COLO668 (cell line): ENCODE measurements around the gene KIAA1614.

Experiments used
- DNase-seq: peaks from one replicate; lab custom pipeline; 2025; ENCODE audit not compliant: unreplicated experiment; lab: John Stamatoyannopoulos, UW

KIAA1614 gene

DNA sequence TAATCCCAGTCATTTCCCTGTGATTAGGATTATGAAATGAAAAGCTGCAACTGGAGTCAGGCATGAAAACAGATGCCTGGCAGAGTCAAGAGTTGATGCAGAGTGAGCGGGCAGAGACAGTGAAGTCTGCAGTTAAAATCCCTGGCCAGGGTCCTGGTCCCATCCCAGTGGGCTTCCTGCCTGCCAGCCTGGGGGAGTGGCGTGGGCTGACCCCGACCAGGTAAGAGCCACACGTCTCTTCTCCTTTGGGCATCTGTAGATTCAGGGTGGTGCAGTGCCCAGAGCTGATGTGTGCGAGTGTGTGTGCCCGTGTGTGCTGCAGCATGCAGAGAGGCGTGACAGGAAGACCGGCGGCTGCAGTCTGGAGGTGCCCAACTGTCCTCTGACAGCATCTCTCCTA, 6.2 kb upstream of the KIAA1614 start:
- no peak for DNase-seq

GRCh38 chr1:180907313-180908055, 5.2 kb upstream of the KIAA1614 start:
- DNase-seq = no peak

DNA sequence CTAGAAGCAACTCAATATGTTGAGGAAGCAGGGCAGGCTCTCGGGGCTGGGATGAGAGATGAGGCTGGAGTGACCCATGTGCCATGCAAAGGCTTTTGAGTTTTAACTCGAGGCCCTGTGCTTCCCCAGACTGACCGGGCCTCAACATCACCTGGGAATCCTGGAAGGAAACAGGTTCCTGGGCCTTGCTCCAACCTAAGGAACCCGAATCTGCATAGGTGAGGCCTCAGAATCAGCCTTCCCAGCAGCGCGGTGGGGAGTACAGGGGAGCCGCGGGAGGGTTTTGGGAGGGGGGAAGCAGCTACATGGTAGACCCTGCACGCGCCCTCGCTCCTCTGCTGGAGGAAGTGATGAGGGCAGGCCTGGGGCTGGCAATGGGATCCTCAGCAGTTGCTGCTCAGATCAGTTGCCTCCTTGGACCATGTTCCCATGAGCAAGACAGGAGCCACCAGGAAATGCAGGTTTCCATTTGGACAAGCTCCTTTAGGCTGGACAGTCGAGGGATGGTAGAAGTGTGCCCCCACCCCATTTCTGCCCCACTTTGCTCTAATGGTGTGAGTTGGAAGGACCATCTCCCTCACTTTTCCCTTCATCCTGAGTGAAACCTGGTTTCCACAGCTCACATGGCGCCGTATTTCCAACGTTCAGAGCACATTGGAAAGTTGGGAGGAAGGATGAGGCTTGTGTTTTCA, 4.5 kb upstream of the KIAA1614 start:
- DNase-seq = no peak

DNA sequence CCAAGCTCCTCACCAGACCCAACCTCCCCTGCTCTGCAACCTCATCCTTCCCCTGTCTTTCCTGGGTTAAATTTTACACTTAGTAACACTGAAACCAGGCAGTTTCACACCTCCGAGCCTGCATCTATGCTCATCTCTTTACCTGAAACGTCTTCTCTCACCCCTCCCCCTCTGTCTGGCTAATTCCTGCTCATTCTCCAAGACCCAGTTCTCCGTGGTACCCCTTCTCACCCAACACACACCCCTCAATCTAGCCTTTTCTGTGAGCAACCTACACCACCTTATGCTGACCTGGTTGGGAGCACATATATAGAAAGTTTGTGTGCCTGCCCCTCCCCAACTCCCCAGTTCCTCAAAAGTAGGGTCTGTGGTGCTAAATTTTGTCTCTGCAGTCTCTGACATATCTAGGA, 3.7 kb upstream of the KIAA1614 start:
- DNase-seq = no peak

GRCh38 chr1:180909462-180909976, 3.2 kb upstream of the KIAA1614 start:
- DNase-seq = no peak

DNA sequence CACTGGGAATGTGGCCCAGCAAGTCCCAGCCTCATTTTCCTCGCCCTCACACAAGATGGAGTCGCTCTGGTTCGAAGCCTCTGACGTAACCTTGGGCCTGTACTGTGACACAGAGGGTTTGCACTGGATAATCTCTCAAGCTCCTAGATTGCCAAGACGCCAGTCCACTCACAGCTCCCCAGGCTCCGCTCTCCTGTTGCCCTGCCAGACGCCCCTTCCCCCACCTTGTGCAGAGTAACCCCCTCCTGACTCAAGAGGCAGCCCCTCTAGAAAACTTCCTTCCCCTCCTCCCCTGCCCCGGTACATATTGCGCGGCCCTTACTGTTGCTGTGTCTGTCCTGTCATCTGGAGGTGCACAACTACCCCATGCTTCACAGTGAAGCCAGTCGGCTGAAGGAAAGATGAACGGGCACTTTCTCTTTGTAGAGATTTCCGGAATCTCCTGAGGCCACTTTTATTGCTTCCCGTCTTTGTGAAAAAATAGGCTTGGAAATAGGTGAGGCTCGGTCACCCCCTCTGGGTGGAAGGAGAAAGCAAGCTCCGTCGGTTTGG, 981 bp upstream of the KIAA1614 start:
- DNase-seq = no peak

DNA sequence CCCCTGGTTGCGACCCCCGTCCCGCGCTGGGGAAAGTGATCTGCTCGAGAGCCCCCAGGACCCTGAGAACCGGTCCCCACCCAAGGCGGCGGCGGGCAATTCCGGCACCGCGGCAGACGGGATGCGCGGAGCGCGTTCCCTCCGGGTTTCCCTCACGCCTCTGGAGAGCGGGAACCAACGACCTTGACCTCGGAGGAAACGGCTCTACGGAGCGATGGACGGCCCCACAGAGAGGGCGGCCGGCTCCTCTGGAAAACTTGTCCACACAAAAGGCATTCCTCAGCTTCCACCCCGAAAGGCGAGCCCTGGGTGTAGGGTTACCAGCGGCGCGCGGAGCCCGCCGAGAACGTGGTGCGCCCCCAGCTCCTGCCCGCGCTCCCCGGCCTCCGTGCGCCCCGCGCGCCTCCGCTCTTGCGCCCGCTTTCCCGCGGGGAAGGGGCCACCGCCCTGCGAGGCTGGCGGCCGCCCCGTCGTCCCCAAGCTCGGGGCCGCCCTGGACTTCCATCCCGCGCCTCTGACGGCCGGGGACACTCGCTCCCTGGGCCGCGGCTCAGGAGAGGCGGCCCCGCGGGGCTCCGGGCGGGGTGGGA, 391 bp upstream of the KIAA1614 start:
- peak; percentile 62 for DNase-seq

DNA sequence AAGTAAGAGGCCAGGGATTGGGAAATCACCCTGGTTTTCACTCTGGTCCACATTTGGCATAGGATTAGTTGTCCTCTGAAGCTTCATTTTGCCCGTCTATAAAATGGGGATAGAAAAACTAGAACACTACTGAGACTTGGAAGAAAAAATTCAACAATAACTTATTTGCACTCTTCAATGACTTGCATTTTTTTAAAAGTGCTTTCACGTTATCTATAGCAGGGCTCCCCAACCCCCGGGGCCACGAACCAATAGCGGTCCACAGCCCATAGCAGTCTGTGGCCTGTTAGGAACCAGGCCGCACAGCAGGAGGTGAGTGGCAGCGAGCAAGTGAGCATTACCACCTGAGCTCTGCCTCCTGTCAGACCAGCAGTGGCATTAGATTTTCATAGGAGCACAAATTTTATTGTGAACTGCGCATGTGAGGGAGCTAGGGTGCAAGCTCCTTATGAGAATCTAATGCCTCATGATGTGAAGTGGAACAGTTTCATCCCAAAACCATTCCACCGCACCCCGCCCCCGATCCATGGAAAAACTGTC, 2.8 kb downstream of the KIAA1614 start:
- DNase-seq = no peak

- DNase-seq = no peak
These were observed 3.5 kb downstream of the KIAA1614 start for GRCh38 chr1:180916012-180916770.

DNA sequence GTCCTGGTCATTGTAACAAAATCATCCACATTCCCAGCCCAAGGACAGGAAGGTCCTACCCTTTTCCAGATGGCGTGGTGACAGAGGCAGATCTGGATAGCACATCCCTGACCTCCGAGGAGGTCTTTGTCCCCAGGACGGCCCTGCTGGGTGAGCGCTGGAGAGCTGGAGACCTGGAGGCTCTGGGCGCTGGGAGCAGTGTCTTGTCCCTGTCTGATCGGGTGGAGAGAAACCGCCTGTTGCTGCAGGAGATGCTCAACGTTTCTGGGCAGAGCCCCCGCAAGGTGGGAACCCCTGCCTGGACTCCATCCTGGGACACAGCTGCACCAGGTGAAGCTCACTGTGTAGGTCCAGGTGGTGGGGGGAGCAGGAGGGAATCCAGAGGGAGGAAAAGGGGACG, 4.1 kb downstream of the KIAA1614 start:
- no peak for DNase-seq

DNA sequence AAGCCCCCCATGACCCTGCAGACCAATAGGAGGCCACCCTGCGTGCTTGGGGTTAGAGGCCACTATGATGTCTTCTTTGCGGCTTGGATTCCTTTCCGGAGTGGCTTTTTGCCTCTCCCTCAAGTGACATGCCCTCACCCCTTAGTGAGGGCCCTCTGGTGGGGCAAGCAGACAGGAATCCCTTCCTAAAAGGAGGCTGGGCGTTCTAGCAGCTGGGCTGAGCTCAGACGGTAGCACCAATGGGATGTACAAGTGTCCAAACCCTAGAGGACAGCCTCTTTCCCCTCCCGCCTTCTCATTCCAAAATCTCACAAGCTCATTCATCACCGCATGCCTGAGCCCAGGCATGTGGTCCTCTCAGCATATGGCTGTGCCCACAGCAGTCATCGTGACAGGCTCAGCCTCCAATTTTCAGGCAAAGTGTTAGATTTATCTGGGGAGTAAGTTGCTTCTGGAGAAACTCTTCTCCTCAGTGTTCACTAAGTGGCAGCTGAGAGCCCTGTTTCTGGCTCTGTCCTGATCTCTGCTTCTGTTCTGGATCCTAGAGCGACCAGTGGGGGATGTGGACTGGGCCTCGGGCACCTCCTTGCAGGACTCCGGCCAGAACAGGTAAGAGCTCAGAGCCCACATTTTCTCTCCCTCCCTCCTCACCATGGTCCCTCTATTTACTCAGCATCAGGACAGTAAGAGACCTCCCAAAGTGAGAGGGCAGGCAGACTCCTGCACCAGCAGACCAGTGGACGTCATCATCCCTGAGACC, 4.8 kb downstream of the KIAA1614 start:
- no peak for DNase-seq

- DNase-seq = peak; percentile 77
These were observed 5.8 kb downstream of the KIAA1614 start for GRCh38 chr1:180918519-180918918.

DNA sequence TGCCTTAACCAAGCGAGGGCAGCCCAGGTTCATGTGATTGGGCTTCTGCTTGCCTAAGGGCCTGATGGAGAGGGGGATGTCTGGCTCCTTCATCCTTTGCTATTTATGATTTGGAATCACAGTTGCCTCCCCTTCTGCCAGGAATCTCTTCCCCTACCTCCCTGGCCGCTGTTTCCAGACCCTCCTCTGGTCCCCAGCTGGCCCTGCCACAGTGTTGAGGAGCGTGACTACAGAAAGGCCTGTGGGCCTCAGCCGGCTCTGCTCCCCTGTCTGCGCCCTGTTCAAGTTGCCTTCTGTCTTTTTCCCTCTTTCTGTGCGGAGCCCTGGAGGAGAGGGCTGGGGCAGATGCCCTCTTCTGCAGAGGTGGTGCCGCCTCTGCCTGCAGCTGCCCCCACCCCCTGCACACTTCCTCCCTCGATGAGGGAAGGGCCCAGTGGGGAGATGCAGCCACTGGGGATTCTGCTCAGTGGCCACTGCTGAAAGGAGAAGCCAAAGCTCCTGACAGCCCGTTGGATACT, 6.5 kb downstream of the KIAA1614 start:
- no peak for DNase-seq

GRCh38 chr1:180920193-180920592, 7.5 kb downstream of the KIAA1614 start:
- no peak for DNase-seq

DNA sequence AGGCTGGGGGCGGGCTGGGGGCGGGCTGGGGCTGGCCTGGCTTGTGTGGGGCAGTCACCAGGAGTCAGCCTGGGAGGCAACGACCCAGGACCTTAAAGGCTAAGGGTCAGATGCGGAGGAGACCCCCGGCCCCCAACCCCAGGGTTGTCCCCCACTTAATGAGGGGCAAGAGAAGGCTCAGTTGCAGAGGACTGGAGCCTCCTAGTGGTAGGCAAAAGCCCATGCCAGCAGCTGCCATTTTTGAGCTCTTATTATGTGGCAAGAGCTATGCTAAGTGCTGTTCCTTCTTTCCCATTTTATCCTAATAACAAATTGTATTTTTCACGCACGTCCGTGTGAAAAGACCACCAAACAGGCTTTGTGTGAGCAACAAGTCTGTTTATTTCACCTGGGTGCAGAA, 8.0 kb downstream of the KIAA1614 start:
- no peak for DNase-seq

- no peak for DNase-seq
These were observed 8.7 kb downstream of the KIAA1614 start for GRCh38 chr1:180921386-180921785.

DNA sequence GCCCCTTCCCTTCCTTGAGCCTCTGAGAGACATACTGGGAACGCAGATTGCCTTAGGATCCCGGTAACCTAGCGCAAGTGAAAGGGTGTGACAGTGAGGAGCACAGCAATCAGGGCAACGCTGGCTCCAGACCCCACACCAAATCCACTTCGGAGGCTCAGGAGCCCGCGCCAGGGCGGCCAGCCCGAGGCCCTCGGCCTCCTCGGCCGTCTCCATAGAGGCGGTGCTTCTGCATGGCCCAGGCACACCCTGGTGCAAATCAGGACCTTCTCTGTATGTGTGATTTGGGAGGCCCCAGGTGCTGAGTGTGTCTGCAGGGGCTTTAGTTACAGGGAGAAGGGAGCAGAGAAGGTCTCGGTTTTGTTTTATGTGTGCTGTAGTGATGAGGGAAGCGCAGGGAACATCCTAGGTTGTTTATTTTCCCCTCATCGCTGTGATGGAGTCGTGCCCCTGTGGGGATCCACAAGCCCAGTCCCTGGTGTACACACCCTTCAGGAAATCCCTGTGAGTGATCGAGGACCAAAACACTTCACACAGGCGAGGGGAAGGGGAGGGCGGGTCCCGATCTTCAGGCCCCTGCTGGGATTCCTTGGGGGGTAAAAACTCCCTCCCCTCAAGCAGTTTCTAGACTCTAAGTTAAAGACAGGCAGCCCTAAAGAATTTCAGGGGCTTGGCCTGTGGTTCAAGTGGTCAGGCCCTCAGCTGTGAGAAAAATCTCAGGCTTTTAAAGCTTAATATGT, 9.4 kb downstream of the KIAA1614 start:
- no peak for DNase-seq

DNA sequence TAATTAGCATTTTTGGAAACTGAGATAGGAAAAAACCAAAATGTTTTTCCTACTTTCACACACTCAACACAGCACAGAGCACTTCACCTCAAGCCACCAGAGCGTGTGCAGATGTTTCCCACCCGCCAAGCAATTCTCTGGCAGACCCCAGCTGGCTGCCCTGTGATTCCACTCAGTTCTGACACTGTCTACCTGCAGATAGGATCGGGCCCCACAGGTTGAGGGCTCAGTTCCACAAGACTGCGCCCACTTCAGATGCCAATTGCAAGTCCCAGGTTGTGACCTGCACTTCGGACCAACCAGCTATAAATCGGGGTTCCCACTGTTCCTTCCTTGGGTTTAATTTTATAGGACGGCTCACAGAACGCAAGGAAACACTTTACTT, 9.9 kb downstream of the KIAA1614 start:
- DNase-seq = no peak
